GM18868 (cell line): ENCODE measurements around the gene IFI27.

ENCODE experiments used
- ATAC-seq: cut with Tn5 transposase; IDR thresholded peaks from one replicate; pipeline ENCODE4 v1.9.1; 2021; ENCODE audit warnings: mild to moderate bottlenecking, moderate library complexity; ENCODE audit not compliant: unreplicated experiment

The IFI27 gene

GRCh38 chr14:94124582-94125377 lies 14.2 kb downstream of the IFI27 start:
- no peak for ATAC-seq

DNA sequence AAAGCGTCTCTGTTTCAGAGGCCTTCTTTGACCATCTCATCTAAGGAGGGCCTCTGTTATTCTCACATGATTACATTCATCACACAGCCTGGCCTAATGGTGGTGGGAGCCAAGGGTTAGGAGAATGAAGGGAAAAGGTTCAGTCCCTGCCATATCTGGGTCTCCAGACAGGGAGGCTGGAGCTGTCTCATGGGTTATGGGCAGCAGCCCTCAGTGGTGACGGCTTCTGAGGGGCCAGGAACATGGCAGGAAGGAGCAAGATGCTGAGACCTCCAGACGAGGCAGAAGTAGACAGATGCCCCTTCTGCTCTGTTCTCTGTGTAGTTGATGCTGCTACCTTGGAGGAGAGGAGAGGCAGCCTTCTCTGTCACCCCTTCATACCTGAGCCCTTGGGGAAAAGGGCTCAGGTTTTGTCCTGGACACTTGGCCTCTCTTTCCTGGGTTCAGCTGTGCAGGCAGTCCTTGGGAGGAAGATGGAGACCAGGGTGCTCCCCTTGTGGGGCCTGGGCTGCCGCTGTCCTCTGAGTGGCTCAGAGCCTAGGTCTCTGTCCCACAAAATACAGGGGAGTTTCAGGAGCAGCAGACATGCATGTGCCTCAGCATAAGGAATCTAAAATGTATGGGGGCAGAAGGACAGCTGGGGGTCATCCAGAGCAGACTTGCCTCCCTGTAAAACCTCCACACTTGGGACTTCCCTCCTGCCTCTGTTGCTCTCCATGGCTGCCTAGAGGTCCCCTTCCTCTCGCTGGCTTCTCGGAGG lies 15.3 kb downstream of the IFI27 start:
- no peak for ATAC-seq

- ATAC-seq, result no peak
Measured at GRCh38 chr14:94126419-94126677, 15.8 kb downstream of the IFI27 start.

- no peak for ATAC-seq
Measured at GRCh38 chr14:94126800-94127199, 16.3 kb downstream of the IFI27 start.

GRCh38 chr14:94127330-94127729 lies 16.8 kb downstream of the IFI27 start:
- ATAC-seq, result no peak

DNA sequence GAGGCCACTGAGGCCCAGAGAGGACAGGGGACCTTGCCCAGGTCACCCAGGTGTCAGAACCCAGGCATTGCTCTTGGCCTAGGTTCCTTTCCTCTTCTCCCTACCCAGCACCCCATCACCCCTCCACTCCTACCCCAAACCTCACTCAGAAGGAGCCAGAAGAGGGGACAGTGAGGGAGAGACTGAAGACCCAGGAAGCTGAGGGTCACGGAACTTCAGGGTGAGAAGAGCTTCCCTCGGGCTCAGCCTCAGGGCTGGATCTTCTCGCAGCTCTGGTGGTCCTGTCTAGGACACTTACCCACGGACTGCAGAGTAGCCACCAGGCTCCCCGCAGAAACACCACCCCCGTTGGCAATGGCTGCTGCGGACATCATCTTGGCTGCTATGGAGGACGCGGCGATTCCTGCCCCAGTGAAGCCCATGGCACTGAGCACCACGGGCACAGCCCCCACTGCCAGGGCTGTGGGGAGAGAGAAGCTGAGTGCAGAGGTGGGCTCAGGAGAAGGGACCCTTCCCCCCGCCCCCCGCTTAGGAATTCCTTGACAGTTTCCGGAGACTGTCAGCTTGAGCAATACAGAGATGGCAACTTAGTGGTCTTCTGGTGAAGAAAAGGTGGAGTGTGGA lies 17.8 kb downstream of the IFI27 start:
- ATAC-seq, result no peak

GRCh38 chr14:94129111-94129757 lies 18.7 kb downstream of the IFI27 start, which contains the start of gene IFI27L2:
Gene IFI27L2, minus strand, starts transcription at chr14:94129604. Its CDS starts 40 bp downstream, at chr14:94129564.
- peak; percentile 93 for ATAC-seq

GRCh38 chr14:94129758-94130414 lies 19.4 kb downstream of the IFI27 start:
- no peak for ATAC-seq

DNA sequence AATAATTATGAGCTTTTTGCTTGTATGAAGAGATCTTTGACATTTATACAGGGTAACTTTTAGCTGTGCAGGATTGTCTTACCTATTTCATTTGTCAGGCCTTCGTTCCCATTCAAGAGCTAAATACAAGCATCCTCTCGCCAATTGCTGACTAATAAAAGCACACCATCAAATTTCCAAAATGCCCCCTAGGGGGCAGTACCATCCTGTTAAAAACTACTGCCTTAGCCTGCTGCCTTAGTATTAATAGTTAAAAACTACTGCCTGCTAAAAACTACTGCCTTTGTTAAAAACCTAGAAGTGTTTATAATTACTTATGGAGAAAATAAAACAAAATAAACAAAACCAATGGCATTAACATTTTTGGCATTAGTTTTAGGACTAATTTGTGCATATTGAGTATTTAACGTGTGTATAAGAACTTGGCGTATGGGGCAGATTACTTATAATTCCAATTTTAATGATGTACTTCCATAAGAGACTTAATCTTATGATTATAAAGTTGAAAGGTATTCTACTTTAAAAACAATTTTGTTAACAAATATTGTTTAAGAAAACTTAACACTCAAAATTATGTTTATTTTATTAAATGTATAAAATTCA lies 21.9 kb downstream of the IFI27 start:
- ATAC-seq, result peak; percentile 52

DNA sequence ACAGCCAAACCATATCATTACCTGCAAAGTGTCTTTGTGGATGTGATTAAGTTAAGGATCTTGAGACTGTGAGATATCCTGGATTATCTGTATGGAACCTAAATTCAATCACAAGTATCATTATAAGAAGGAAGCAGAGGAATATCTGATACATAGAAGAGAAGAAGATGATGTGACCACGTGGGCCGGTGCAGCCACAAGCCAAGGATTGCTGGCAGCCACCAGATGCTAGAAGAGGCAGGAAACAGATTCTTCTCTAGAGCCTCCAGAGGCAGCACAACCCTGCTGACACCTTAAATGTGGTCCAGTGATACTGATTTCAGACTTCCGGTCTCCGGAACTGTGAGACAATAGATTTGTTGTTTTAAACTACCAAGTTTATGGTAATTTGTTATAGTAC lies 24.9 kb downstream of the IFI27 start:
- no peak for ATAC-seq

DNA sequence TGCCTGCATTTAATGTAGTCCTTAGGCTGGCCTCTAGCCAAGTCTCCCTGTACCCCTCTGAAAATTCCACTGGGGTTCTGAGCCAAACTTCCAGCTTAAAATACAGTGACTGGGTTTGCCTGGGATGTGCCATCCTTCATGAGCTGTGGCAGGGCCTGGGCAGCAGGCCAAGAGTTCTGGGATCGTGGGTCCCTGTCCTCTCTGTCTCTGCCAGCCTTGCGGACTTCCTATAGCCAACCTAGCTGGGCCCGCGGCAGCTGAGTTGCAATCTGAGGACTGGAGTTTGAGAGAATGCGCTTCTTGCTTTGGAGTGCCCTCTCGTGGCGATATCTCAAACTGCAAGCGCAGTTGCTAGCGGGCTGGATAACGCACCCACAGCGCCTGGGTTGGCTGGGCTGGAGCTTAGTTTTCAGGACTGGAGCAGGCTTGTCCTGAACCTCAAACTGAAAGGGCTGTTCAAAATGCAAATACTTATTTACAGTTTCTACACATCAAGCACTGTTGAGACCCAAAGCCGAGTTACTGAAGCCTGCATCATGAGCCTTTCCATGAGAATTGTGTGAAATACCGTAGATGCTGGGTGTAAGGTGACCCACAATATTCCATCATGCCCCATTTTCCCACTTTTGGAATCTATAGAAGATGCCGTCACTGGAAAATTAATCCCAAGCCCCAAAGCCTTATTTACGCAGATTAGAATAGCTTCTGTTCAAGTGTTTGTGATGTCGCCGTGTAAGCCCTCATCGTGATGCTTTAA lies 26.2 kb downstream of the IFI27 start:
- ATAC-seq, result no peak

GRCh38 chr14:94138251-94138650 lies 27.7 kb downstream of the IFI27 start:
- ATAC-seq, result no peak

- no peak for ATAC-seq
Measured at GRCh38 chr14:94139006-94139405, 28.5 kb downstream of the IFI27 start.

- no peak for ATAC-seq
Measured at GRCh38 chr14:94139421-94139820, 28.9 kb downstream of the IFI27 start.

DNA sequence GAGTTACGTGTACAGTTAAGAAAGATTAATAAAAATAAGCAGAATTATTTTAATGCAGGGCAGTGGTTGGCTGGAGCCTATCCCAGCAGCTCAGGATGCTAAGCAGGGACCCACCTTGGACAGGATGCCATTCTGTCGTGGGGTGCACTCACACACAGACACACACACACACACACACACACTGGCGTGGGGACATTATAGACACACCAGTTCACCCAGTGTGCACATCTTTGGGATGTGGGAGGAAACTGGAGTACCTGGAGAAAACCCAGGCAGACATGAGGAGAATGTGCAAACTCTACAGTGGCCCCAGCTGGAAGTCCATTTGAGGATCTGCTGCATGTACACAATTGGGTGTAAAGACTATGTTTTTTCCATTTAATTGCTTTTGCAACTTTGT lies 31.7 kb downstream of the IFI27 start:
- no peak for ATAC-seq

DNA sequence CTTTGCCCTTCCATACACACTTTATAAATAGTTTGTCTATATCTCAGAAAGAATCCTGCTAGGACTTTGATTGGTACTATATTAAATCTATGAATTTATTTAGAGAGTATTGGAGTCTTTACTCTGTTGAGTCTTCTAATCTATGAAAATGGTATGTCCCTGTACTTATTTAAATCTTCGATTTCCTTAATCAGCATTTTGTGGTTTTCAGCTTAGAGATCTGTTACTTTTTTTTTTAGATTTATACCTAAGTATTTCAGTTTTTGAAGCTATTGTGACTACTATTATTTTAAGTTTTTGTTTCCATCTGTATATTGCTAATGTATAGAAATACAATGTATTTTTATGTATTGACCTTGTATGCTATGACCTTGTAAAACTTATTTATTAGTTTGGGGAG lies 32.3 kb downstream of the IFI27 start:
- no peak for ATAC-seq

DNA sequence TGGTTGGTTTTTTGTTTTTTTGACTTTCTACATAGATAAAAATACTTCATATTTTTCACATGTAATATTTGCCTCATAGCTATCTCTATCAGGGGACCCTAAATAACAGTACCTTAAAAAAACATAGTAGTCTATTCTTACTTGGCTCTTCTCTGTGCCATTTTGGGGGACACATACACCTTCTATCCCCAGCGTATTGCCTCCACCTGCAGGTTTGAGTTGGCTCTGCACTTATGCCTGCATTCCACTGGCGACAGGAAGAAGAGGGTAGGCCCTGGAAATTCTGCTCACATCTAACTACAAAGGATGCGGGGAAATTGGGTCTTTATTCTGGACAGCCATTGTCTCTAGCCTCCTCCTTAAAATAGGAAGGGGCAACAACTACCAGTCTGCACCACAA lies 32.7 kb downstream of the IFI27 start:
- peak; percentile 40 for ATAC-seq

- ATAC-seq, result no peak
Measured at GRCh38 chr14:94143711-94144110, 33.2 kb downstream of the IFI27 start.

DNA sequence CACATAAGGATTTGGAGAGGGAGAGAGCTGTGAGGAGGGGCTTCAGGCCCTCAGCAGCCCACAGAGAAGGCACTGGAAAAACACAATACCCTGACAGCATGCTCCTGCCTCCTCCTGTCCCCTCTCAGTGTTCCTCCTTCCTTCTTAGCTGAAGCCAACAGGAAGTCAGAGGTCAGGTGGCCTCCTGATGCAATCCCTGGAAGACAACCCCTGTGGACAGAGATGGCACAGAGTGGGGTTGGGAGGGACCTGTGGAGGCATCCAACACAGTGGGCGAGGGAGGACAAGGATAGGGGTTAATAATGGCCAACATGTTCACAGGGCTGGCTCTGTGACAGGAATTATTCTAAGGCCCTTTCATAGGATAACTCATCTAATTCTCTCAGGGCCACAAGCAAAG lies 34.2 kb downstream of the IFI27 start:
- no peak for ATAC-seq
